RWPE2 (cell line): Measurements from ENCODE around the gene NCOR2.
A peak's percentile ranks its signal among the peaks of the same experiment; 100 is the strongest.

Experiments used
- ATAC-seq: fragments of 200-7000 bp; cut with Tn5 transposase; 3 replicates; pipeline ENCODE4 v1.9.1; 2021; ENCODE audit warnings: low read depth
- DNase-seq: peaks from one replicate; pipeline ENCODE4 v3.0.0-alpha.2; 2020; ENCODE audit warnings: low spot score
- H3K27ac ChIP-seq: fragments of 450-650 bp; 2 replicates; pipeline ENCODE4 v1.5.1; 2017; ENCODE audit warnings: mild to moderate bottlenecking; ENCODE audit not compliant: poor library complexity, severe bottlenecking
- H3K27me3 ChIP-seq: fragments of 250-450 bp; sonication (Bioruptor Pico); 2 replicates; pipeline ENCODE4 v1.5.1; 2021; ENCODE audit warnings: mild to moderate bottlenecking, moderate library complexity; ENCODE audit not compliant: insufficient read depth, poor library complexity, severe bottlenecking
- H3K36me3 ChIP-seq: fragments of 250-450 bp; sonication (Bioruptor Pico); 2 replicates; pipeline ENCODE4 v1.5.1; 2020; ENCODE audit warnings: low read depth, mild to moderate bottlenecking, moderate library complexity
- H3K4me1 ChIP-seq: fragments of 250-450 bp; sonication (Bioruptor Pico); 2 replicates; pipeline ENCODE4 v1.5.1; 2021; ENCODE audit warnings: mild to moderate bottlenecking, moderate library complexity; ENCODE audit not compliant: insufficient read depth, poor library complexity, severe bottlenecking
- H3K4me3 ChIP-seq: fragments of 250-450 bp; sonication (Bioruptor Pico); 2 replicates; pipeline ENCODE4 v1.5.1; 2021; ENCODE audit warnings: mild to moderate bottlenecking, moderate library complexity; ENCODE audit not compliant: severe bottlenecking
- H3K9me3 ChIP-seq: fragments of 250-450 bp; sonication (Bioruptor Pico); 2 replicates; pipeline ENCODE4 v1.5.1; 2021; ENCODE audit warnings: mild to moderate bottlenecking, moderate library complexity; ENCODE audit not compliant: severe bottlenecking
- TF ChIP-seq, protein P1 (sequence below): fragments of 450-650 bp; IDR thresholded peaks from one replicate; pipeline ENCODE4 v1.5.1; 2017; ENCODE audit warnings: mild to moderate bottlenecking, moderate library complexity; ENCODE audit not compliant: poor library complexity, severe bottlenecking

The NCOR2 gene

GRCh38 chr12:124571556-124571955 is 4.1 kb upstream of the NCOR2 start:
- TF ChIP-seq, protein P1, sequence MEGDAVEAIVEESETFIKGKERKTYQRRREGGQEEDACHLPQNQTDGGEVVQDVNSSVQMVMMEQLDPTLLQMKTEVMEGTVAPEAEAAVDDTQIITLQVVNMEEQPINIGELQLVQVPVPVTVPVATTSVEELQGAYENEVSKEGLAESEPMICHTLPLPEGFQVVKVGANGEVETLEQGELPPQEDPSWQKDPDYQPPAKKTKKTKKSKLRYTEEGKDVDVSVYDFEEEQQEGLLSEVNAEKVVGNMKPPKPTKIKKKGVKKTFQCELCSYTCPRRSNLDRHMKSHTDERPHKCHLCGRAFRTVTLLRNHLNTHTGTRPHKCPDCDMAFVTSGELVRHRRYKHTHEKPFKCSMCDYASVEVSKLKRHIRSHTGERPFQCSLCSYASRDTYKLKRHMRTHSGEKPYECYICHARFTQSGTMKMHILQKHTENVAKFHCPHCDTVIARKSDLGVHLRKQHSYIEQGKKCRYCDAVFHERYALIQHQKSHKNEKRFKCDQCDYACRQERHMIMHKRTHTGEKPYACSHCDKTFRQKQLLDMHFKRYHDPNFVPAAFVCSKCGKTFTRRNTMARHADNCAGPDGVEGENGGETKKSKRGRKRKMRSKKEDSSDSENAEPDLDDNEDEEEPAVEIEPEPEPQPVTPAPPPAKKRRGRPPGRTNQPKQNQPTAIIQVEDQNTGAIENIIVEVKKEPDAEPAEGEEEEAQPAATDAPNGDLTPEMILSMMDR: no peak
- Histone ChIP-seq H3K9me3 (no peaks in the 10 kb centered on the region), H3K4me1 (peaks cover 5% of the 10 kb centered on the region), H3K27ac (no peak overlapping the region), H3K36me3 (no peaks in the 10 kb centered on the region), H3K27me3 (no peaks in the 10 kb centered on the region), H3K4me3 (no peak overlapping the region)
- DNase-seq (no peak), ATAC-seq (no peak)

GRCh38 chr12:124570810-124571209 is 3.4 kb upstream of the NCOR2 start:
- ATAC-seq: no peak
- DNase-seq: no peak
- Histone ChIP-seq H3K9me3 (no peaks in the 10 kb centered on the region), H3K27ac (no peak overlapping the region), H3K4me1 (peaks cover 5% of the 10 kb centered on the region), H3K36me3 (no peaks in the 10 kb centered on the region), H3K27me3 (no peaks in the 10 kb centered on the region), H3K4me3 (no peak overlapping the region)
- TF ChIP-seq, protein P1: no peak

- H3K27ac ChIP-seq: no peak overlapping the region
- no peak for DNase-seq
- no peaks in the 10 kb centered on the region for H3K9me3 ChIP-seq
- no peaks in the 10 kb centered on the region for H3K27me3 ChIP-seq
- no peak overlapping the region for H3K4me3 ChIP-seq
- H3K36me3 ChIP-seq: no peaks in the 10 kb centered on the region
- ATAC-seq: no peak
- TF ChIP-seq, protein P1: no peak
- H3K4me1 ChIP-seq: peaks cover 5% of the 10 kb centered on the region
These were observed 2.1 kb upstream of the NCOR2 start for GRCh38 chr12:124569375-124570148.

- Histone ChIP-seq H3K9me3 (no peaks in the 10 kb centered on the region), H3K27ac (peak overlapping the region; percentile 88), H3K4me3 (no peak overlapping the region), H3K36me3 (peaks cover 3% of the 10 kb centered on the region), H3K4me1 (peaks cover 5% of the 10 kb centered on the region), H3K27me3 (no peaks in the 10 kb centered on the region)
- TF ChIP-seq, protein P1: peak; percentile 51
- no peak for DNase-seq
- no peak for ATAC-seq
These were observed 1.3 kb upstream of the NCOR2 start for GRCh38 chr12:124568431-124569374.
